HUES64 (cell line): ENCODE results near the gene PHACTR1.

ENCODE experiments used
- H3K27ac ChIP-seq: 2 replicates; pipeline ENCODE4 v1.7.0; 2013; ENCODE audit warnings: low read depth, low read length, inconsistent platforms
- H3K27me3 ChIP-seq: 2 replicates; pipeline ENCODE4 v1.6.1; 2013; ENCODE audit warnings: mild to moderate bottlenecking, low read length; ENCODE audit not compliant: insufficient read depth
- H3K36me3 ChIP-seq: 2 replicates; pipeline ENCODE4 v1.6.1; 2013; ENCODE audit warnings: mild to moderate bottlenecking, low read length; ENCODE audit not compliant: insufficient read depth
- H3K4me1 ChIP-seq: 2 replicates; pipeline ENCODE4 v1.6.1; 2013; ENCODE audit warnings: mild to moderate bottlenecking, low read length, moderate library complexity; ENCODE audit not compliant: insufficient read depth
- H3K4me3 ChIP-seq: 2 replicates; pipeline ENCODE4 v1.5.1; 2013; ENCODE audit warnings: mild to moderate bottlenecking, low read length, moderate library complexity
- H3K9ac ChIP-seq: 2 replicates; pipeline ENCODE4 v1.6.1; 2013; ENCODE audit warnings: mild to moderate bottlenecking, low read depth, low read length
- H3K9me3 ChIP-seq: 2 replicates; pipeline ENCODE4 v1.6.1; 2013; ENCODE audit warnings: low read depth, low read length; ENCODE audit not compliant: insufficient read depth
- WGBS: fragments of 150-250, 120-280 bp; methylation state at CpG from one replicate; pipeline ENCODE4 v1.1.7; 2013; ENCODE audit warnings: missing lambda C conversion rate; 5-methylcytosine and 5-hydroxymethylcytosine counted together

PHACTR1 gene

GRCh38 chr6:12823847-12824246, 107.3 kb downstream of the PHACTR1 start:
- Histone ChIP-seq H3K36me3 (no peaks in the 10 kb centered on the region), H3K4me3 (no peak overlapping the region), H3K4me1 (peaks cover 15% of the 10 kb centered on the region; the same call in 1 of the 2 replicates), H3K9me3 (no peaks in the 10 kb centered on the region), H3K27ac (no peak overlapping the region), H3K9ac (no peak overlapping the region), H3K27me3 (no peaks in the 10 kb centered on the region)
- 91% methylated on average over 8 of the region's 8 CpGs for WGBS

DNA sequence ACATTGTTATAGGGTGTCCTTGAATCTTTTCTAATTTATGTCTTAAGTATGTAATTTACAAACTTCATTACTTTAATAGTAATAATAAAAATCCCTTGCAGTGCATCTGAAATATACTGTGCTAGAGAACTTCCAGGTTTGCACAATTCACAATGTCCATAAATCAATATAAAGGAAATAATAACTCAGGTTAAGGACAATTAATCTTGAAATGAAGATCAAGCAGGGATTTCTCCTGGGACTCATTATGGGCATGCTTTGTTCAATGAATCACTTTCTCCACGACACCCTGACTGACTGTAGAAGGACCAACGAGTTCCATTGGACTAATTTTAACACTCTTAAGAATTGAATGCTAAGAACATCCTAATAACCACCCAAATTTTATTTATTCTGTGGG, 110.0 kb downstream of the PHACTR1 start:
- no peaks in the 10 kb centered on the region for H3K27me3 ChIP-seq
- WGBS: 87% methylated on average over 2 of the region's 2 CpGs

GRCh38 chr6:12827921-12828320, 111.4 kb downstream of the PHACTR1 start:
- Histone ChIP-seq H3K4me1 (peaks cover 15% of the 10 kb centered on the region; the same call in 1 of the 2 replicates), H3K9ac (no peak overlapping the region), H3K36me3 (no peaks in the 10 kb centered on the region), H3K27me3 (no peaks in the 10 kb centered on the region), H3K27ac (no peak overlapping the region), H3K9me3 (no peaks in the 10 kb centered on the region), H3K4me3 (no peak overlapping the region)
- 100% methylated on average over 1 of the region's 2 CpGs for WGBS

More for the DNA sequence above, 110.0 kb downstream of the PHACTR1 start:
- Histone ChIP-seq H3K9me3 (no peaks in the 10 kb centered on the region), H3K4me3 (no peak overlapping the region), H3K27ac (no peak overlapping the region), H3K36me3 (no peaks in the 10 kb centered on the region), H3K4me1 (peaks cover 15% of the 10 kb centered on the region; the same call in 1 of the 2 replicates), H3K9ac (no peak overlapping the region)

DNA sequence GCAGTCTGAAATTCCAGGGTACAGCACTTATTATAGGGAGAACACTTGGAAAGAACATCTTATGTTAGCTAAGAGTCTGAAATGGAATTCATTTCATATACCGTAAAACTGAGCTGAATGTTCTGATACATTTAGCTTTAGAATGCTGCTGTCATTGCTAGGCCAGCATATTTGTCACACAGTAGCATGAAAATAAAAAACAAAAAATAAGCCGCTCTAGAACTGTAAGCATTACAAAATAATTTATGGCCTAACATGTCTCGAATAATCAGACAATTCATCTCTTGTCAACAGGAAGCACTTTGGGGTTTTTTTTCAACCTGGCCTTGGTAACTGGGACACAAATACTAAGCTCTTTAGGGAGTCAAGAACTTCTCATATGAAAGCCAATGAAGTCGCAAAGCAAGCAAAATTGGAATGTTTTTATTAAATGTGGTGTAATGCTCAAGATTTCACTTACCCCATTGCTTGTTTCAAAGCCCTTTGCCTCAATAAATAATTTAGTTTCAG, 115.7 kb downstream of the PHACTR1 start:
- H3K9me3 ChIP-seq: peaks cover under 1% of the 10 kb centered on the region; the same call in 1 of the 2 replicates
- no peak overlapping the region for H3K4me3 ChIP-seq
- WGBS: 98% methylated on average over 4 of the region's 4 CpGs
- no peaks in the 10 kb centered on the region for H3K4me1 ChIP-seq
- H3K36me3 ChIP-seq: no peaks in the 10 kb centered on the region
- H3K27me3 ChIP-seq: no peaks in the 10 kb centered on the region
- no peak overlapping the region for H3K27ac ChIP-seq
- no peak overlapping the region for H3K9ac ChIP-seq

GRCh38 chr6:12836009-12836408, 119.4 kb downstream of the PHACTR1 start:
- H3K36me3 ChIP-seq: no peaks in the 10 kb centered on the region
- WGBS: 91% methylated on average over 2 of the region's 2 CpGs
- H3K27ac ChIP-seq: no peak overlapping the region
- H3K4me1 ChIP-seq: 0 out of 2 replicates have a peak, but pooled peaks cover 3% of the 10 kb centered on the region
- peaks cover 9% of the 10 kb centered on the region for H3K9me3 ChIP-seq
- H3K9ac ChIP-seq: no peak overlapping the region
- H3K4me3 ChIP-seq: no peak overlapping the region
- no peaks in the 10 kb centered on the region for H3K27me3 ChIP-seq

DNA sequence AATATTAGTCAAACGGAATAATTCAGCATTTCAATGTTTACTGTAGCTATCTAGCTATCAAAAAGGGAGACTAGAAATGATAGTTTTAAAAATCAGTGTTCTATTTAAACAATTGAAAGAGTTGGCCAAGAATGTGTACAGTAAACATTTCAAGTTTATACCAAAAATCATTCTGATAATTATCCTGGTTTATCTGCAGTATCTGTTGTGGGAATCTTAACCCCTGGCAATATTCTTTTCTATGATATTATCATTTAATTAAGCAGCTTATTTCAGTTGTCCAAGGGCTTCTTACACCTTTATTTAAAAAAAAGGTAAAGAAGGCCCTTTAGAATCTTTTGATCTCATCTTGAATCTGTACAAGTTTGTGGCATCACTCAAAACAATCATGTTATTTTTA, 125.1 kb downstream of the PHACTR1 start:
- no peaks in the 10 kb centered on the region for H3K27me3 ChIP-seq
- H3K4me1 ChIP-seq: peaks cover 13% of the 10 kb centered on the region
- H3K9me3 ChIP-seq: peaks cover 9% of the 10 kb centered on the region
- H3K4me3 ChIP-seq: no peak overlapping the region
- H3K9ac ChIP-seq: no peak overlapping the region
- WGBS: 100% methylated on average over 1 of the region's 1 CpG
- H3K27ac ChIP-seq: no peak overlapping the region
- no peaks in the 10 kb centered on the region for H3K36me3 ChIP-seq

GRCh38 chr6:12842114-12842513, 125.5 kb downstream of the PHACTR1 start:
- Histone ChIP-seq H3K4me1 (peaks cover 13% of the 10 kb centered on the region), H3K9me3 (peaks cover 9% of the 10 kb centered on the region), H3K4me3 (no peak overlapping the region)

GRCh38 chr6:12842658-12843057, 126.1 kb downstream of the PHACTR1 start:
- Histone ChIP-seq H3K9me3 (peaks cover 5% of the 10 kb centered on the region), H3K27me3 (no peaks in the 10 kb centered on the region), H3K9ac (no peak overlapping the region), H3K36me3 (no peaks in the 10 kb centered on the region), H3K27ac (no peak overlapping the region), H3K4me3 (no peak overlapping the region), H3K4me1 (peaks cover 13% of the 10 kb centered on the region)
- WGBS: 100% methylated on average over 1 of the region's 2 CpGs

More at GRCh38 chr6:12842114-12842513, 125.5 kb downstream of the PHACTR1 start:
- Histone ChIP-seq H3K9ac (no peak overlapping the region), H3K36me3 (no peaks in the 10 kb centered on the region), H3K27ac (no peak overlapping the region), H3K27me3 (no peaks in the 10 kb centered on the region)

- Histone ChIP-seq H3K27ac (no peak overlapping the region), H3K36me3 (no peaks in the 10 kb centered on the region), H3K9me3 (no peaks in the 10 kb centered on the region), H3K9ac (no peak overlapping the region), H3K27me3 (no peaks in the 10 kb centered on the region), H3K4me1 (peaks cover 23% of the 10 kb centered on the region), H3K4me3 (no peak overlapping the region)
- 85% methylated on average over 10 of the region's 11 CpGs for WGBS
Measured at GRCh38 chr6:12844284-12845223, 128.0 kb downstream of the PHACTR1 start.

- 90% methylated on average over 8 of the region's 10 CpGs for WGBS
- H3K4me1 ChIP-seq: peaks cover 25% of the 10 kb centered on the region
- H3K27me3 ChIP-seq: no peaks in the 10 kb centered on the region
- H3K4me3 ChIP-seq: no peak overlapping the region
- H3K36me3 ChIP-seq: no peaks in the 10 kb centered on the region
- H3K9me3 ChIP-seq: no peaks in the 10 kb centered on the region
- H3K27ac ChIP-seq: no peak overlapping the region
- H3K9ac ChIP-seq: no peak overlapping the region
Measured at GRCh38 chr6:12845224-12846004, 128.8 kb downstream of the PHACTR1 start.
